HCT116 (cell line): ENCODE measurements around the gene SH3BP4. TPM values are rescaled to one million over a fixed set of nuclear protein-coding genes. Genes with fewer than 3 reads are reported as not detected.

Experiments
- ATAC-seq: fragments of 200-7000 bp; cut with Tn5 transposase; 2 replicates; pipeline ENCODE4 v1.9.1; 2020; ENCODE audit warnings: mild to moderate bottlenecking, moderate library complexity
- BruUV-seq: library from RNA; stranded (reverse); fragments of 400-500 nt; replicated peaks from 2 replicates; lab custom pipeline; 2021; lab: Mats Ljungman, UMichigan
- CTCF ChIA-PET: fragments of 300-600 bp; sonication (Branson Sonifier 250); formaldehyde crosslinking; loops from one replicate; lab custom pipeline; 2021; ENCODE audit warnings: antibody characterized with exemption; lab: Charles Lee
- POLR2A ChIA-PET: fragments of 300-600, 350-600 bp; sonication (Branson Sonifier 250); formaldehyde crosslinking; loops from one replicate; lab custom pipeline; 2021; ENCODE audit warnings: antibody characterized with exemption; lab: Charles Lee
- RAD21 ChIA-PET, 2 experiments: fragments of 300-600 bp; sonication (Branson Sonifier 250); formaldehyde crosslinking; loops; one replicate each; lab custom pipeline; 2023; ENCODE audit warnings: low total read pairs in 2 of 2; ENCODE audit not compliant: uncharacterized antibody in 2 of 2, unreplicated experiment in 2 of 2, low non-redundant PET in 1 of 2; lab: Charles Lee
- DNase-seq: peaks from one replicate; pipeline ENCODE4 v3.0.0-alpha.2; 2010; ENCODE audit warnings: low read depth, low spot score
- H2AFZ ChIP-seq: fragments of 200-600 bp; shearing (Covaris generic), sonication (generic); 2 replicates; pipeline ENCODE4 v1.6.1; 2017; ENCODE audit warnings: low read depth, mixed run types, mixed read lengths, antibody characterized with exemption, low read length; ENCODE audit not compliant: poor library complexity, severe bottlenecking
- H3K27ac ChIP-seq: 2 replicates; pipeline ENCODE4 v1.5.1; 2012; ENCODE audit warnings: low read depth, low read length
- H3K27me3 ChIP-seq: fragments of 200-600 bp; sonication (generic); 2 replicates; pipeline ENCODE4 v1.6.1; 2016; ENCODE audit warnings: mixed run types, low read length, mixed read lengths; ENCODE audit not compliant: insufficient read depth
- H3K36me3 ChIP-seq, 2 experiments: fragments of 200-500 bp in 1 of 2; fragments of 200-600 bp in 1 of 2; sonication (Bioruptor generic) in 1 of 2; sonication (generic) in 1 of 2; 2 replicates each; pipeline versions ENCODE4 v1.5.1 to v1.6.1; 2014 to 2016; ENCODE audit warnings: low read length in 2 of 2, inconsistent platforms in 1 of 2, mixed read lengths in 1 of 2, mixed run types in 1 of 2; ENCODE audit not compliant: insufficient read depth in 2 of 2, control insufficient read depth in 1 of 2
- H3K4me1 ChIP-seq, 2 experiments: fragments of 200-600 bp in 1 of 2; sonication (generic) in 1 of 2; 2 replicates each; pipeline versions ENCODE4 v1.5.1 to v1.6.1; 2012 to 2017; ENCODE audit warnings: low read length in 2 of 2, inconsistent platforms in 1 of 2, mild to moderate bottlenecking in 1 of 2, mixed read lengths in 1 of 2, mixed run types in 1 of 2, moderate library complexity in 1 of 2; ENCODE audit not compliant: insufficient read depth in 2 of 2, control insufficient read depth in 1 of 2
- H3K4me2 ChIP-seq: fragments of 200-600 bp; sonication (generic); 2 replicates; pipeline ENCODE4 v1.6.1; 2017; ENCODE audit warnings: mixed run types, low read length, mixed read lengths
- H3K4me3 ChIP-seq, 2 experiments: fragments of 200-600 bp in 1 of 2; sonication (generic) in 1 of 2; replicated peaks in 1 of 2; 2 replicates each; pipeline ENCODE4 v1.5.1; 2011 to 2016; ENCODE audit warnings: low read length in 2 of 2, control low read depth in 1 of 2, low read depth in 1 of 2, mild to moderate bottlenecking in 1 of 2, mixed read lengths in 1 of 2, mixed run types in 1 of 2
- H3K79me2 ChIP-seq: fragments of 200-600 bp; sonication (generic); 2 replicates; pipeline ENCODE4 v1.6.1; 2017; ENCODE audit warnings: mild to moderate bottlenecking, mixed run types, low read length, moderate library complexity, mixed read lengths; ENCODE audit not compliant: insufficient read depth
- H3K9ac ChIP-seq: fragments of 200-600 bp; sonication (generic); 2 replicates; pipeline ENCODE4 v1.6.1; 2016; ENCODE audit warnings: low read length, mixed read lengths
- H3K9me2 ChIP-seq: fragments of 200-600 bp; sonication (generic), shearing (Covaris generic); 2 replicates; pipeline ENCODE4 v1.6.1; 2017; ENCODE audit warnings: mixed run types, mild to moderate bottlenecking, moderate library complexity; ENCODE audit not compliant: insufficient read depth
- H3K9me3 ChIP-seq, 2 experiments: fragments of 200-500 bp in 1 of 2; fragments of 200-600 bp in 1 of 2; sonication (Bioruptor generic) in 1 of 2; sonication (generic) in 1 of 2; 2 replicates each; pipeline ENCODE4 v1.6.1; 2014 to 2017; ENCODE audit warnings: low read length in 2 of 2, mixed read lengths in 2 of 2, inconsistent platforms in 1 of 2, low read depth in 1 of 2, mild to moderate bottlenecking in 1 of 2, mixed run types in 1 of 2, moderate library complexity in 1 of 2; ENCODE audit not compliant: control insufficient read depth in 1 of 2, insufficient read depth in 1 of 2
- H4K20me1 ChIP-seq: fragments of 200-600 bp; sonication (generic), shearing (Covaris generic); 2 replicates; pipeline ENCODE4 v1.6.1; 2017; ENCODE audit warnings: mixed run types, mild to moderate bottlenecking, moderate library complexity; ENCODE audit not compliant: insufficient read depth
- CEBPB ChIP-seq: IDR thresholded peaks from 2 replicates; pipeline ENCODE4 v1.6.1; 2012; ENCODE audit warnings: low read depth
- CTCF ChIP-seq, 3 experiments: fragments of 200-600 bp in 1 of 3; sonication (generic) in 1 of 3; IDR thresholded peaks in 2 of 3; conservative IDR thresholded peaks in 1 of 3; 2 replicates each; pipeline ENCODE4 v1.5.1; 2012 to 2017; ENCODE audit warnings: low read depth in 2 of 3, low read length in 2 of 3, antibody characterized with exemption in 1 of 3, borderline replicate concordance in 1 of 3, control low read depth in 1 of 3, mild to moderate bottlenecking in 1 of 3, mixed read lengths in 1 of 3, mixed run types in 1 of 3, moderate library complexity in 1 of 3; ENCODE audit not compliant: insufficient read depth in 1 of 3
- EZH2phosphoT487 ChIP-seq: fragments of 200-600 bp; IDR thresholded peaks from 2 replicates; pipeline ENCODE4 v1.6.1; 2018; ENCODE audit warnings: antibody characterized with exemption, borderline replicate concordance
- MAX ChIP-seq: IDR thresholded peaks from 2 replicates; pipeline ENCODE4 v1.6.1; 2012
- ZBTB33 ChIP-seq: IDR thresholded peaks from 2 replicates; pipeline ENCODE4 v1.6.1; 2011; ENCODE audit warnings: mild to moderate bottlenecking, low read length, moderate library complexity; ENCODE audit not compliant: insufficient replicate concordance; ENCODE audit errors: extremely low read depth
- intact Hi-C: fragments of 100-400 bp; cut with micrococcal nuclease; formaldehyde crosslinking; loops from 2 replicates; pipeline ENCODE4 v1.10.0; 2022
- total RNA-seq: library from RNA; stranded (reverse); gene quantifications from one replicate; pipeline ENCODE4 v1.2.1, GENCODE V29; 2021; ENCODE audit not compliant: unreplicated experiment

The SH3BP4 gene
- total RNA-seq, 1 experiment from 2014 or later = 32.9 TPM

GRCh38 chr2:235051436-235052260 is 99.8 kb downstream of the SH3BP4 start:
- intact Hi-C loops = loop anchor here (5.0 to 10.0 kb wide), 2 partner anchors 84 to 297 kb away; no protein-coding TSS in a partner anchor
- H3K9ac ChIP-seq = peak overlapping the region; percentile 9; the same call in 1 of the 2 replicates
- ATAC-seq = peak; percentile 18

More at GRCh38 chr2:235051436-235052260, 99.8 kb downstream of the SH3BP4 start:
- Histone ChIP-seq H3K36me3 (peaks cover 0 to 6% of the 10 kb centered on the region in 2 experiments; a peak in 1 of 4 replicates), H3K9me2 (no peaks in the 10 kb centered on the region), H3K79me2 (peaks cover 8% of the 10 kb centered on the region; the same call in 1 of the 2 replicates), H2AFZ (no peak overlapping the region), H3K4me3 (no peak overlapping the region), H3K4me2 (peak overlapping the region; percentile 60), H3K9me3 (no peaks in the 10 kb centered on the region), H3K27me3 (no peaks in the 10 kb centered on the region), H4K20me1 (no peaks in the 10 kb centered on the region), H3K4me1 (peaks cover 35 to 52% of the 10 kb centered on the region in 2 experiments), H3K27ac (peak overlapping the region; percentile 6; the same call in 1 of the 2 replicates)
- CTCF ChIA-PET = interaction anchor here (1.8 to 3.1 kb wide), 2 partner anchors 170 to 503 kb away, joined by 4 to 11 read pairs; no protein-coding TSS in a partner anchor
- no TSS peak for BruUV-seq
- no peak for TF ChIP-seq CEBPB
- no peak for TF ChIP-seq MAX
- TF ChIP-seq EZH2phosphoT487 = no peak
- TF ChIP-seq ZBTB33 = no peak
- TF ChIP-seq CTCF (IDR thresholded peaks at IDR 0.05 in 2 of 3, conservative IDR thresholded peaks at IDR 0.05 in 1 of 3; ENCODE audit: borderline replicate concordance in 1 of 3, insufficient read depth in 1 of 3, low read depth in 2 of 3, low read length in 2 of 3) = no peak
- RAD21 ChIA-PET = interaction anchor here in 1 of 2 experiments (0.7 kb wide), 1 partner anchor 378 kb away, joined by 8 read pairs; no protein-coding TSS in a partner anchor
- DNase-seq = no peak
- POLR2A ChIA-PET = no interaction called here
